HepG2 (cell line): Measurements from ENCODE around the gene ZSCAN23. TPM values are rescaled to one million over a fixed set of nuclear protein-coding genes. Genes with fewer than 3 reads are reported as not detected.

Experiments used
- ATF5 ChIP-seq: sonication (generic); formaldehyde crosslinking; IDR thresholded peaks from 2 replicates; pipeline ENCODE4 v1.4.0; 2020; ENCODE audit warnings: mild to moderate bottlenecking, low read depth, missing genetic modification reagents
- CENPX ChIP-seq: sonication (generic); formaldehyde crosslinking; IDR thresholded peaks from 2 replicates; pipeline ENCODE4 v1.9.0; 2021; ENCODE audit warnings: mild to moderate bottlenecking, missing genetic modification reagents, moderate library complexity
- ELF4 ChIP-seq: sonication (generic); formaldehyde crosslinking; IDR thresholded peaks from 2 replicates; pipeline ENCODE4 v1.5.0; 2020; ENCODE audit warnings: missing genetic modification reagents, mild to moderate bottlenecking, moderate library complexity, borderline replicate concordance
- FOXJ3 ChIP-seq: sonication (generic); formaldehyde crosslinking; IDR thresholded peaks from 2 replicates; pipeline ENCODE4 v1.4.0; 2020; ENCODE audit warnings: missing genetic modification reagents, mild to moderate bottlenecking, borderline replicate concordance
- GLI4 ChIP-seq: sonication (generic); formaldehyde crosslinking; IDR thresholded peaks from 2 replicates; pipeline ENCODE4 v1.5.1; 2020; ENCODE audit warnings: missing genetic modification reagents, mild to moderate bottlenecking, moderate library complexity, borderline replicate concordance
- GMEB1 ChIP-seq: sonication (generic); formaldehyde crosslinking; IDR thresholded peaks from 2 replicates; pipeline ENCODE4 v1.5.1; 2020; ENCODE audit warnings: missing genetic modification reagents, mild to moderate bottlenecking, borderline replicate concordance
- HDAC1 ChIP-seq: sonication (generic); formaldehyde crosslinking; IDR thresholded peaks from 2 replicates; pipeline ENCODE4 v1.5.1; 2020; ENCODE audit warnings: mild to moderate bottlenecking, missing genetic modification reagents
- JUND ChIP-seq: sonication (generic); formaldehyde crosslinking; IDR thresholded peaks from 2 replicates; pipeline ENCODE4 v1.8.0; 2022; ENCODE audit warnings: mild to moderate bottlenecking, missing genetic modification reagents
- KAT8 ChIP-seq: IDR thresholded peaks from 2 replicates; pipeline ENCODE4 v1.6.1; 2016; ENCODE audit warnings: missing genetic modification reagents, missing compliant biosample characterization
- KDM5A ChIP-seq: fragments of 200-600 bp; sonication (generic); IDR thresholded peaks from 2 replicates; pipeline ENCODE4 v1.7.0; 2018; ENCODE audit warnings: antibody characterized with exemption, mild to moderate bottlenecking, low read length, borderline replicate concordance
- MED1 ChIP-seq: sonication (generic); formaldehyde crosslinking; IDR thresholded peaks from 2 replicates; pipeline ENCODE4 v1.4.0; 2020; ENCODE audit warnings: missing genetic modification reagents
- MXD4 ChIP-seq: IDR thresholded peaks from 2 replicates; pipeline ENCODE4 v1.6.1; 2016; ENCODE audit warnings: mild to moderate bottlenecking, missing biosample characterization, missing genetic modification reagents
- NAIF1 ChIP-seq: sonication (generic); formaldehyde crosslinking; IDR thresholded peaks from 2 replicates; pipeline ENCODE4 v1.5.0; 2020; ENCODE audit warnings: mild to moderate bottlenecking, missing genetic modification reagents, borderline replicate concordance
- PLRG1 ChIP-seq: fragments of 450-650 bp; conservative IDR thresholded peaks from 2 replicates; pipeline ENCODE4 v1.6.1; 2016
- RNF2 ChIP-seq: fragments of 450-650 bp; conservative IDR thresholded peaks from 2 replicates; pipeline ENCODE4 v1.6.1; 2016; ENCODE audit warnings: low read depth
- SKI ChIP-seq: fragments of 450-650 bp; IDR thresholded peaks from one replicate; pipeline ENCODE4 v1.6.1; 2018; ENCODE audit warnings: mild to moderate bottlenecking; ENCODE audit not compliant: partially characterized antibody
- SP4 ChIP-seq: sonication (generic); formaldehyde crosslinking; IDR thresholded peaks from 2 replicates; pipeline ENCODE4 v1.8.1; 2023; ENCODE audit warnings: mild to moderate bottlenecking, missing genetic modification reagents
- TBP ChIP-seq: sonication (generic); formaldehyde crosslinking; IDR thresholded peaks from 2 replicates; pipeline ENCODE4 v1.5.0; 2020; ENCODE audit warnings: missing genetic modification reagents
- TFAP4 ChIP-seq: sonication (generic); IDR thresholded peaks from 2 replicates; pipeline ENCODE4 v1.6.1; 2016; ENCODE audit warnings: low read depth, borderline replicate concordance
- XRCC5 ChIP-seq: fragments of 200-400 bp; formaldehyde crosslinking; optimal IDR thresholded peaks from 2 replicates; pipeline ENCODE3; 2017; ENCODE audit warnings: mild to moderate bottlenecking, low read length
- ZMYM4 ChIP-seq: sonication (generic); formaldehyde crosslinking; IDR thresholded peaks from 2 replicates; pipeline ENCODE4 v1.8.1; 2023; ENCODE audit warnings: mild to moderate bottlenecking, missing genetic modification reagents
- ZNF326 ChIP-seq: sonication (generic); formaldehyde crosslinking; IDR thresholded peaks from 2 replicates; pipeline ENCODE4 v1.4.0; 2020; ENCODE audit warnings: missing genetic modification reagents, borderline replicate concordance
- ZNF501 ChIP-seq: sonication (generic); formaldehyde crosslinking; IDR thresholded peaks from 2 replicates; pipeline ENCODE4 v1.5.1; 2020; ENCODE audit warnings: mild to moderate bottlenecking, moderate library complexity, missing genetic modification reagents
- ZNF616 ChIP-seq: sonication (generic); formaldehyde crosslinking; IDR thresholded peaks from 2 replicates; pipeline ENCODE4 v1.5.0; 2020; ENCODE audit warnings: low read depth, mild to moderate bottlenecking, missing genetic modification reagents
- ZNF761 ChIP-seq: sonication (generic); formaldehyde crosslinking; conservative IDR thresholded peaks from 2 replicates; pipeline ENCODE4 v1.4.0; 2020; ENCODE audit warnings: mild to moderate bottlenecking, missing genetic modification reagents
- ZNF770 ChIP-seq: sonication (generic); formaldehyde crosslinking; IDR thresholded peaks from 2 replicates; pipeline ENCODE4 v1.5.0; 2020; ENCODE audit warnings: mild to moderate bottlenecking, missing genetic modification reagents
- polyA plus RNA-seq, 8 experiments: library from polyadenylated mRNA; depleted of rRNA in 3 of 8; stranded (reverse) in 7 of 8; unstranded in 1 of 8; fragments of >200 nt; fragmentation: Illumina TruSeq in 4 of 8; extraction: Trizol in 4 of 8; gene quantifications; 2 replicates each; pipeline versions ENCODE4 v1.2.1 to v1.2.3, GENCODE V29; 2011 to 2016; ENCODE audit warnings: low read depth in 4 of 8, missing spikeins in 1 of 8, mixed read lengths in 1 of 8; ENCODE audit not compliant: insufficient read depth in 1 of 8
- total RNA-seq, 5 experiments: library from RNA; depleted of rRNA; stranded (reverse); fragments of >200 nt; fragmentation: Illumina TruSeq; extraction: Trizol; gene quantifications; 2 replicates each; pipeline ENCODE4 v1.2.3, GENCODE V29; 2016; ENCODE audit warnings: low read depth in 1 of 5

ZSCAN23 gene
- total and polyA plus RNA-seq, 2 of the 13 experiments (the other 11 are each of a cell fraction or from before 2014, with no cell fraction given) = 0.29 to 1.2 TPM

GRCh38 chr6:28383235-28384142 lies 59.8 kb downstream of the ZSCAN23 start (continued):
- TF ChIP-seq TFAP4 (peak; percentile 99), ZNF326 (CRISPR knock-in tag) (no peak), HDAC1 (peak; percentile 98), KAT8 (CRISPR knock-in tag) (peak; percentile 93; the same call in 1 of the 2 replicates), MED1 (peak; percentile 68), GMEB1 (CRISPR knock-in tag) (peak; percentile 90), FOXJ3 (CRISPR knock-in tag) (peak; percentile 26; the same call in 1 of the 2 replicates), NAIF1 (CRISPR knock-in tag) (no peak), SP4 (CRISPR knock-in tag) (peak; percentile 79), ZNF501 (CRISPR knock-in tag) (peak; percentile 99), ELF4 (CRISPR knock-in tag) (peak; percentile 49; the same call in 1 of the 2 replicates), ZNF761 (CRISPR knock-in tag) (0 out of 2 replicates have a peak, but pooled peaks have one; percentile 41), ATF5 (CRISPR knock-in tag) (no peak), SKI (peak; percentile 89), MXD4 (CRISPR knock-in tag) (peak; percentile 97), KDM5A (peak; percentile 89), TBP (no peak), ZMYM4 (CRISPR knock-in tag) (peak; percentile 99), ZNF616 (CRISPR knock-in tag) (no peak), JUND (no peak), CENPX (CRISPR knock-in tag) (no peak), RNF2 (peak; percentile 93), ZNF770 (CRISPR knock-in tag) (peak; percentile 58), GLI4 (no peak), PLRG1 (no peak), XRCC5 (peak; percentile 95)
